T-cell (primary cell): ENCODE data around the gene PIGZ. TPM values are rescaled to one million over a fixed set of nuclear protein-coding genes. Genes with fewer than 3 reads are reported as not detected.

Source experiments
- ATAC-seq, 4 experiments: fragments of 200-7000 bp in 3 of 4; fragments of 150-1000 bp in 1 of 4; cut with Tn5 transposase; replicated peaks in 1 of 4; 1 replicate in 3 of 4; 2 replicates in 1 of 4; pipeline ENCODE4 v1.10.0; 2021; ENCODE audit warnings: moderate library complexity in 3 of 4, mild to moderate bottlenecking in 2 of 4, moderate number of reproducible peaks in 1 of 4
- CTCF ChIA-PET, 2 donors: fragments of 300-600 bp; sonication (Branson Sonifier 250); formaldehyde crosslinking; loops; one replicate each; lab custom pipeline; 2022; ENCODE audit warnings: antibody characterized with exemption in 2 of 2; lab: Charles Lee
- POLR2A ChIA-PET, 2 donors: fragments of 300-600 bp; sonication (Branson Sonifier 250); formaldehyde crosslinking; loops; one replicate each; lab custom pipeline; 2022; ENCODE audit warnings: antibody characterized with exemption in 2 of 2; lab: Charles Lee
- DNase-seq, 35 experiments: peaks; one replicate each; pipeline versions ENCODE4 v3.0.0 to v3.0.0-alpha.2; 2013 to 2023
- H3K27ac ChIP-seq: one replicate; pipeline ENCODE4 v1.5.1; 2013; ENCODE audit warnings: low read length
- H3K27me3 ChIP-seq, 2 experiments: replicated peaks in 1 of 2; 1 replicate in 1 of 2; 2 replicates in 1 of 2; pipeline versions ENCODE4 v1.6.1 to v1.7.0; 2013; ENCODE audit warnings: low read length in 1 of 2, mixed read lengths in 1 of 2; ENCODE audit not compliant: control insufficient read depth in 2 of 2, insufficient read depth in 2 of 2; ENCODE audit errors: extremely low read depth in 1 of 2
- H3K36me3 ChIP-seq, 2 donors: 1 replicate in 1 of 2; 2 replicates in 1 of 2; pipeline versions ENCODE4 v1.6.1 to v1.7.0; 2013; ENCODE audit warnings: low read length in 1 of 2; ENCODE audit not compliant: control insufficient read depth in 2 of 2, insufficient read depth in 1 of 2; ENCODE audit errors: extremely low read depth in 1 of 2
- H3K4me1 ChIP-seq, 2 experiments: 1 replicate in 1 of 2; 2 replicates in 1 of 2; pipeline versions ENCODE4 v1.6.1 to v1.7.0; 2013; ENCODE audit warnings: low read length in 2 of 2, mixed read lengths in 1 of 2; ENCODE audit not compliant: insufficient read depth in 2 of 2, control insufficient read depth in 1 of 2; ENCODE audit errors: extremely low read depth in 1 of 2
- H3K4me3 ChIP-seq, 2 donors: 1 replicate in 1 of 2; 2 replicates in 1 of 2; pipeline versions ENCODE4 v1.5.1 to v1.7.0; 2013; ENCODE audit warnings: mild to moderate bottlenecking in 2 of 2, low read length in 1 of 2, moderate library complexity in 1 of 2; ENCODE audit not compliant: control insufficient read depth in 1 of 2; ENCODE audit errors: extremely low read depth in 1 of 2
- H3K9me3 ChIP-seq: 2 replicates; pipeline ENCODE4 v1.7.0; 2013
- H3K27ac Mint-ChIP-seq, 2 donors: one replicate each; pipeline ENCODE4 v1.8.0; 2020 to 2021; ENCODE audit warnings: mild to moderate bottlenecking in 2 of 2, mixed read lengths in 2 of 2
- H3K27me3 Mint-ChIP-seq, 2 donors: one replicate each; pipeline ENCODE4 v1.8.0; 2021 to 2022; ENCODE audit warnings: mixed read lengths in 2 of 2
- H3K36me3 Mint-ChIP-seq: one replicate; pipeline ENCODE4 v1.8.0; 2021; ENCODE audit warnings: mixed read lengths
- H3K4me1 Mint-ChIP-seq, 3 donors: one replicate each; pipeline ENCODE4 v1.8.0; 2020 to 2022; ENCODE audit warnings: mixed read lengths in 3 of 3, mild to moderate bottlenecking in 1 of 3
- H3K4me3 Mint-ChIP-seq, 3 donors: one replicate each; pipeline ENCODE4 v1.8.0; 2020 to 2022; ENCODE audit warnings: mild to moderate bottlenecking in 3 of 3, mixed read lengths in 3 of 3, moderate library complexity in 3 of 3
- H3K9me3 Mint-ChIP-seq, 3 donors: one replicate each; pipeline ENCODE4 v1.8.0; 2020 to 2022; ENCODE audit warnings: mixed read lengths in 3 of 3
- WGBS: methylation state at CpG from one replicate; pipeline ENCODE4 v1.1.5; 2013; ENCODE audit warnings: missing lambda C conversion rate; ENCODE audit not compliant: insufficient coverage; 5-methylcytosine and 5-hydroxymethylcytosine counted together
- total RNA-seq, 35 experiments: library from RNA in 6 of 35; stranded (reverse) in 6 of 35; fragments of 120-200 nt in 1 of 35; gene quantifications; one replicate each; pipeline versions ENCODE4 v1.2.1 to v1.2.4 and lab custom pipeline; 2013 to 2026

PIGZ gene
- total RNA-seq, 5 donors from 2014 or later (not counting 1 experiment from before 2014, with no cell fraction given), result 0.28 to 1.3 (median 1.1) TPM

GRCh38 chr3:196996454-196997265, 28.0 kb upstream of the PIGZ start:
- WGBS, result 70% methylated on average over 13 of the region's 17 CpGs
- no peak overlapping the region for H3K27ac ChIP-seq
- no peaks in the 10 kb centered on the region for H3K27me3 Mint-ChIP-seq
- H3K9me3 Mint-ChIP-seq, result no peaks in the 10 kb centered on the region
- H3K4me3 ChIP-seq, result no peak overlapping the region
- no peaks in the 10 kb centered on the region for H3K4me1 ChIP-seq
- H3K4me3 Mint-ChIP-seq, result no peak overlapping the region
- H3K9me3 ChIP-seq, result no peaks in the 10 kb centered on the region
- H3K27ac Mint-ChIP-seq, result no peak overlapping the region
- no peak for DNase-seq
- ChIA-PET POLR2A (no interaction called here), CTCF (no interaction called here)
- H3K27me3 ChIP-seq, result no peaks in the 10 kb centered on the region
- no peaks in the 10 kb centered on the region for H3K36me3 Mint-ChIP-seq
- no peaks in the 10 kb centered on the region for H3K36me3 ChIP-seq
- H3K4me1 Mint-ChIP-seq, result peaks cover 2 to 4% (median 2%) of the 10 kb centered on the region in 3 donors
- no peak for ATAC-seq

- CTCF ChIA-PET, result interaction anchor here in 1 of 2 donors (0.6 kb wide), 1 partner anchor 203 kb away, joined by 3 read pairs; no protein-coding TSS in a partner anchor
- H3K27ac ChIP-seq, result no peak overlapping the region
- POLR2A ChIA-PET, result no interaction called here
- no peaks in the 10 kb centered on the region for H3K4me1 ChIP-seq
- Mint-ChIP-seq H3K27ac (no peak overlapping the region), H3K36me3 (no peaks in the 10 kb centered on the region), H3K4me3 (no peak overlapping the region), H3K4me1 (no peaks in the 10 kb centered on the region), H3K9me3 (no peaks in the 10 kb centered on the region), H3K27me3 (no peaks in the 10 kb centered on the region)
- 67% methylated on average over 12 of the region's 14 CpGs for WGBS
- no peaks in the 10 kb centered on the region for H3K36me3 ChIP-seq
- DNase-seq (no peak), ATAC-seq (no peak)
- H3K27me3 ChIP-seq, result no peaks in the 10 kb centered on the region
- no peaks in the 10 kb centered on the region for H3K9me3 ChIP-seq
- H3K4me3 ChIP-seq, result no peak overlapping the region
Observed at GRCh38 chr3:196995646-196996355, 27.2 kb upstream of the PIGZ start.

GRCh38 chr3:196995027-196995426, 26.4 kb upstream of the PIGZ start:
- 89% methylated on average over 19 of the region's 19 CpGs for WGBS
- peaks cover 0 to 1% of the 10 kb centered on the region in 2 experiments for H3K27me3 ChIP-seq
- no peaks in the 10 kb centered on the region for H3K9me3 ChIP-seq
- H3K36me3 Mint-ChIP-seq, result no peaks in the 10 kb centered on the region
- POLR2A ChIA-PET, result no interaction called here
- H3K27ac Mint-ChIP-seq, result no peak overlapping the region
- no peak overlapping the region for H3K4me3 Mint-ChIP-seq
- H3K9me3 Mint-ChIP-seq, result no peaks in the 10 kb centered on the region
- CTCF ChIA-PET, result no interaction called here
- no peaks in the 10 kb centered on the region for H3K27me3 Mint-ChIP-seq
- H3K4me3 ChIP-seq, result no peak overlapping the region
- DNase-seq (no peak), ATAC-seq (no peak)
- H3K36me3 ChIP-seq, result no peaks in the 10 kb centered on the region
- H3K4me1 Mint-ChIP-seq, result no peaks in the 10 kb centered on the region
- H3K4me1 ChIP-seq, result no peaks in the 10 kb centered on the region
- H3K27ac ChIP-seq, result no peak overlapping the region

- no peak for DNase-seq
- H3K4me3 ChIP-seq, result no peak overlapping the region
- Mint-ChIP-seq H3K36me3 (no peaks in the 10 kb centered on the region), H3K4me1 (no peaks in the 10 kb centered on the region), H3K9me3 (no peaks in the 10 kb centered on the region), H3K27ac (no peak overlapping the region), H3K4me3 (no peak overlapping the region), H3K27me3 (peaks cover 0 to 3% of the 10 kb centered on the region in 2 donors)
- ChIA-PET POLR2A (no interaction called here), CTCF (no interaction called here)
- 83% methylated on average over 13 of the region's 16 CpGs for WGBS
- no peaks in the 10 kb centered on the region for H3K9me3 ChIP-seq
- ATAC-seq, result no peak
- no peak overlapping the region for H3K27ac ChIP-seq
- H3K36me3 ChIP-seq, result no peaks in the 10 kb centered on the region
- H3K27me3 ChIP-seq, result peaks cover 0 to 8% of the 10 kb centered on the region in 2 experiments
- no peaks in the 10 kb centered on the region for H3K4me1 ChIP-seq
Observed at GRCh38 chr3:196994056-196994455, 25.4 kb upstream of the PIGZ start.

GRCh38 chr3:196992461-196993065, 23.9 kb upstream of the PIGZ start:
- Histone ChIP-seq H3K4me1 (no peaks in the 10 kb centered on the region), H3K36me3 (no peaks in the 10 kb centered on the region), H3K27me3 (peaks cover 0 to 18% of the 10 kb centered on the region in 2 experiments), H3K9me3 (no peaks in the 10 kb centered on the region), H3K27ac (no peak overlapping the region), H3K4me3 (no peak overlapping the region)
- no peaks in the 10 kb centered on the region for H3K4me1 Mint-ChIP-seq
- H3K36me3 Mint-ChIP-seq, result no peaks in the 10 kb centered on the region
- CTCF ChIA-PET, result interaction anchor here in 1 of 2 donors (0.5 kb wide), 1 partner anchor 1441 kb away, joined by 3 read pairs; no protein-coding TSS in a partner anchor
- POLR2A ChIA-PET, result interaction anchor here in 1 of 2 donors (0.6 kb wide), 1 partner anchor 10 kb away, joined by 5 read pairs; no protein-coding TSS in a partner anchor
- 78% methylated on average over 4 of the region's 17 CpGs for WGBS
- H3K27me3 Mint-ChIP-seq, result peaks cover under 1 to 3% of the 10 kb centered on the region in 2 donors
- H3K4me3 Mint-ChIP-seq, result no peak overlapping the region
- ATAC-seq, result no peak
- H3K27ac Mint-ChIP-seq, result no peak overlapping the region
- no peak for DNase-seq
- no peaks in the 10 kb centered on the region for H3K9me3 Mint-ChIP-seq
